GM21528 (cell line): Measurements from ENCODE around the gene RAC3.

Experiments used
- ATAC-seq: cut with Tn5 transposase; IDR thresholded peaks from one replicate; pipeline ENCODE4 v1.9.1; 2021; ENCODE audit warnings: mild to moderate bottlenecking, moderate library complexity; ENCODE audit not compliant: unreplicated experiment, low FRiP score

The RAC3 gene

GRCh38 chr17:82011617-82012187, 19.8 kb upstream of the RAC3 start:
- ATAC-seq, result no peak

- ATAC-seq, result no peak
These were observed 19.2 kb upstream of the RAC3 start for GRCh38 chr17:82012261-82012639.

- no peak for ATAC-seq
These were observed 18.7 kb upstream of the RAC3 start for GRCh38 chr17:82012640-82013295.

GRCh38 chr17:82013341-82013740, 18.1 kb upstream of the RAC3 start:
- no peak for ATAC-seq

GRCh38 chr17:82013772-82014321, 17.6 kb upstream of the RAC3 start:
- ATAC-seq, result no peak

- ATAC-seq, result no peak
These were observed 17.0 kb upstream of the RAC3 start for GRCh38 chr17:82014432-82014831.

GRCh38 chr17:82014971-82015310, 16.5 kb upstream of the RAC3 start:
- no peak for ATAC-seq

- no peak for ATAC-seq
These were observed 16.0 kb upstream of the RAC3 start for GRCh38 chr17:82015311-82015971.

- ATAC-seq, result no peak
These were observed 15.2 kb upstream of the RAC3 start for GRCh38 chr17:82016061-82016874.

GRCh38 chr17:82016875-82017459, 14.5 kb upstream of the RAC3 start:
- no peak for ATAC-seq

- no peak for ATAC-seq
These were observed 13.8 kb upstream of the RAC3 start for GRCh38 chr17:82017612-82018151.

GRCh38 chr17:82018152-82018988, 13.1 kb upstream of the RAC3 start:
- ATAC-seq, result no peak

GRCh38 chr17:82018989-82019689, 12.3 kb upstream of the RAC3 start:
- ATAC-seq, result no peak

GRCh38 chr17:82019690-82020571, 11.5 kb upstream of the RAC3 start:
- ATAC-seq, result no peak

GRCh38 chr17:82020572-82021106, 10.8 kb upstream of the RAC3 start:
- ATAC-seq, result no peak

GRCh38 chr17:82021107-82021899, 10.2 kb upstream of the RAC3 start:
- no peak for ATAC-seq

GRCh38 chr17:82021900-82022309, 9.6 kb upstream of the RAC3 start:
- ATAC-seq, result no peak
